Measurements from ENCODE around the gene PDE9A.

Gene PDE9A

GRCh38 chr21:42673633-42674328 is 20.4 kb downstream of the PDE9A start:
- DNase-seq: no peak

- DNase-seq: no peak
These were observed 21.0 kb downstream of the PDE9A start for GRCh38 chr21:42674351-42674940.

- no peak for DNase-seq
These were observed 22.0 kb downstream of the PDE9A start for GRCh38 chr21:42675403-42675802.

- no peak for DNase-seq
These were observed 23.4 kb downstream of the PDE9A start for GRCh38 chr21:42676808-42677207.

GRCh38 chr21:42677339-42678321 is 24.2 kb downstream of the PDE9A start:
- DNase-seq: no peak

GRCh38 chr21:42678618-42679295 is 25.3 kb downstream of the PDE9A start:
- no peak for DNase-seq

GRCh38 chr21:42679319-42680057 is 26.1 kb downstream of the PDE9A start:
- DNase-seq: no peak

- no peak for DNase-seq
These were observed 26.6 kb downstream of the PDE9A start for GRCh38 chr21:42680058-42680330.

GRCh38 chr21:42680429-42680828 is 27.0 kb downstream of the PDE9A start:
- DNase-seq: no peak

- DNase-seq: no peak
These were observed 28.1 kb downstream of the PDE9A start for GRCh38 chr21:42681296-42682206.

- no peak for DNase-seq
These were observed 29.3 kb downstream of the PDE9A start for GRCh38 chr21:42682661-42683210.

GRCh38 chr21:42683371-42684108 is 30.1 kb downstream of the PDE9A start:
- no peak for DNase-seq

- DNase-seq: no peak
These were observed 30.9 kb downstream of the PDE9A start for GRCh38 chr21:42684109-42684916.

- DNase-seq: no peak
These were observed 31.6 kb downstream of the PDE9A start for GRCh38 chr21:42685036-42685435.

- DNase-seq: no peak
These were observed 32.6 kb downstream of the PDE9A start for GRCh38 chr21:42685954-42686500.

GRCh38 chr21:42687796-42688195 is 34.4 kb downstream of the PDE9A start:
- no peak for DNase-seq

GRCh38 chr21:42688226-42688840 is 34.9 kb downstream of the PDE9A start:
- DNase-seq: no peak

GRCh38 chr21:42688841-42689371 is 35.5 kb downstream of the PDE9A start:
- DNase-seq: no peak

Measured in activated gamma-delta T cell (primary cell).